Sigmoid colon (tissue), 3 donors: Measurements from ENCODE around the gene DAZL.

ENCODE experiments used
- POLR2A ChIP-seq, 2 donors: fragments of 450-650 bp; IDR thresholded peaks; one replicate each; pipeline ENCODE4 v1.6.1; 2016; ENCODE audit warnings: antibody characterized with exemption in 2 of 2, mild to moderate bottlenecking in 2 of 2, moderate library complexity in 2 of 2
- TF ChIP-seq, protein P1 (sequence below), 4 experiments: fragments of 450-650 bp in 3 of 4; fragments of 200-600 bp in 1 of 4; IDR thresholded peaks; one replicate each; pipeline ENCODE4 v1.5.1; 2016 to 2019; ENCODE audit warnings: antibody characterized with exemption in 4 of 4, mild to moderate bottlenecking in 3 of 4, moderate library complexity in 2 of 4

DNA sequence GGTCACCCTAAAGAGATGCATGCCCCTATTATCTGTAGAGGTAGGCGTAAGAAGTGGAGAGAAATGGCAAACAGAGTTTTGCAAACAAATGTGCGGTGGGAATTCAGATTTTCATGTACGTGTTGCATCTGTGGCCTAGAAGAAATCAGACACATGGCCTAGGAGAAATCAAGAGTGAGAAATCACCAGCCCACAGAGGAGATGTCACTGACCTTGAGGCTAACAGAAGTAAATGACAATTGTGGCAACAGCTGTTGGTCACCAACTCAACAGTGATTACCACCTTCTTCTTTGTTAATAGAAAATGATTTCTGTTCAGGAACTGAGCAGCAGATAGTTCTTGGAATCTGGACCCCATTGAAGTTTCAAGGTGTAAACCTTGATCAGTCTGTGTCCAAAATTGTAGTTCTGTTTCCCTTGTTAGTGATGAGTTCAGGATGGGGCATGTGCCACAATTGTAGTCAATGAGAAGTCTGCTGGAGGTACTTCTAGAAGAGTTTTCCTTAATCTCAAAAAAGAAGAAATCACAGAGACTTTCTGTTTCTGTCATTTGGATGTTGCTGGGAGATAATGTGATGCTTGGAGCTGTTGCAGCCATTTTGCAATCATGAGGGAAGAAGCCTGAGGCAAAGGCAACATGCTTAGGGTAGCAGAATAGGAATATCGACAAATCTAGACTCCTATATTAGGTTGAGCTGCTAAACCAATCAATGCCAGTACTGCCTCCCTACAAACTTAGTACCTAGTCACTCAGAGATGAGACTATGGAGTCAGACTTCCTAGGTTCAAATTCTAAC lies 57.5 kb downstream of the DAZL start:
- TF ChIP-seq POLR2A (IDR thresholded peaks at IDR 0.05): no peak
- TF ChIP-seq, protein P1, sequence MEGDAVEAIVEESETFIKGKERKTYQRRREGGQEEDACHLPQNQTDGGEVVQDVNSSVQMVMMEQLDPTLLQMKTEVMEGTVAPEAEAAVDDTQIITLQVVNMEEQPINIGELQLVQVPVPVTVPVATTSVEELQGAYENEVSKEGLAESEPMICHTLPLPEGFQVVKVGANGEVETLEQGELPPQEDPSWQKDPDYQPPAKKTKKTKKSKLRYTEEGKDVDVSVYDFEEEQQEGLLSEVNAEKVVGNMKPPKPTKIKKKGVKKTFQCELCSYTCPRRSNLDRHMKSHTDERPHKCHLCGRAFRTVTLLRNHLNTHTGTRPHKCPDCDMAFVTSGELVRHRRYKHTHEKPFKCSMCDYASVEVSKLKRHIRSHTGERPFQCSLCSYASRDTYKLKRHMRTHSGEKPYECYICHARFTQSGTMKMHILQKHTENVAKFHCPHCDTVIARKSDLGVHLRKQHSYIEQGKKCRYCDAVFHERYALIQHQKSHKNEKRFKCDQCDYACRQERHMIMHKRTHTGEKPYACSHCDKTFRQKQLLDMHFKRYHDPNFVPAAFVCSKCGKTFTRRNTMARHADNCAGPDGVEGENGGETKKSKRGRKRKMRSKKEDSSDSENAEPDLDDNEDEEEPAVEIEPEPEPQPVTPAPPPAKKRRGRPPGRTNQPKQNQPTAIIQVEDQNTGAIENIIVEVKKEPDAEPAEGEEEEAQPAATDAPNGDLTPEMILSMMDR (IDR thresholded peaks at IDR 0.05): no peak
